ENCODE data around the gene LCMT2.

DNA sequence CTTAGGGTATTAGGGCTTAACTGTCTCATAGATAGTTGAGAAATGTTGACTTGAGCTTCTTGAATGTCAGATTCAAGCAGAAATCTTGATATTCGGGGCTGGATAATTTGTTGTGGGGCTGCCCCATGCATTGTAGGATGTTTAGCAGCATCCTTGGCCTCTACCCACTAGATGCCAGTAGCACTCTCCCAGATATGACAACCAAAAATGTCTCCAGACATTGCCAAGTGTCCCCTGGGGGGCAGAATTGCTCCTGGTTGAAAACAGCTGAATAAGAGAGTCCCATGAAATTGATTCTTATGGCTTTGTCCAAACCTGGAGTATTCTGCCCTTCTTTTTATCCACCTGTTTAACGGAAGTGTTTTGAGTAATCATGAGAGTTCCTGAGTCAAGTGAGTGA, 15.9 kb upstream of the LCMT2 start:
- TF ChIP-seq, protein P1, sequence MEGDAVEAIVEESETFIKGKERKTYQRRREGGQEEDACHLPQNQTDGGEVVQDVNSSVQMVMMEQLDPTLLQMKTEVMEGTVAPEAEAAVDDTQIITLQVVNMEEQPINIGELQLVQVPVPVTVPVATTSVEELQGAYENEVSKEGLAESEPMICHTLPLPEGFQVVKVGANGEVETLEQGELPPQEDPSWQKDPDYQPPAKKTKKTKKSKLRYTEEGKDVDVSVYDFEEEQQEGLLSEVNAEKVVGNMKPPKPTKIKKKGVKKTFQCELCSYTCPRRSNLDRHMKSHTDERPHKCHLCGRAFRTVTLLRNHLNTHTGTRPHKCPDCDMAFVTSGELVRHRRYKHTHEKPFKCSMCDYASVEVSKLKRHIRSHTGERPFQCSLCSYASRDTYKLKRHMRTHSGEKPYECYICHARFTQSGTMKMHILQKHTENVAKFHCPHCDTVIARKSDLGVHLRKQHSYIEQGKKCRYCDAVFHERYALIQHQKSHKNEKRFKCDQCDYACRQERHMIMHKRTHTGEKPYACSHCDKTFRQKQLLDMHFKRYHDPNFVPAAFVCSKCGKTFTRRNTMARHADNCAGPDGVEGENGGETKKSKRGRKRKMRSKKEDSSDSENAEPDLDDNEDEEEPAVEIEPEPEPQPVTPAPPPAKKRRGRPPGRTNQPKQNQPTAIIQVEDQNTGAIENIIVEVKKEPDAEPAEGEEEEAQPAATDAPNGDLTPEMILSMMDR (IDR thresholded peaks at IDR 0.05): no peak
- no peak for TF ChIP-seq POLR2AphosphoS5 (IDR thresholded peaks at IDR 0.05)
